Measurements from ENCODE around the gene ZNF22.
A peak's percentile ranks its signal among the peaks of the same experiment; 100 is the strongest.

DNA sequence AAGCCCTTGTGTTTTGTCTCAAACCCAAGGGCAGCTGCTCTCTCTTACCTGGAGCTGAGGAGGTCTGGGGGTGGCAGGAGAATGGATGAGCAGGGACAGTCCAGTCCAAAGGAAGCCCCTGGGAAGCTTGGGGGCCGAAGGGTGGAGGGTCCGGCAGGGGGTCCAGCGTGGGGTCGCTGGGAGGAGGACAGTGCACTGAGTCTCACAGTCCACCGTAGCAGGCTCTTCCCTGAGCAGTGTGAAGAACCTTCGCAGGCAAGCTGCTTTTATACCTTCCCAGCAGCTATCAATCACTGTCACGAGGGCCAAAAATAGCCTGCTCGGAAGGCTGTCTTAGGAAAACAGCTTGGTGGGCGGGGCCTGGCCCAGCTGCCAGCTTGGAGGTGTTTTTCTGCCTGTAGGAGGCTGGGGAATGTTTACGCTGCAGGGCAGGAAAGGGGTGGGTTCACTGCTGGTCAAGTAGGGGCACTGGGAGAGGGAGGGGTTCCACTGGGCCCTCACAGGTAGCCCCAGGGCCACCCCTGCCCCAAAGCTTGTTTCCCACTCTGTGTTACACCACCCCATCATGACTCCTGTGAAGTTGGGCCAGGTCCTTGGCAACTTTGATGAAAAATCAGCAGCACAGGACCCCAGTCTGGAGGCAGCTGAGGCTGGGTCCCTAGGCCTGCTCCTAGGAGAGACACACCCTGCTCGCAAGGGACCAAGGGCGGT is 22.0 kb upstream of the ZNF22 start, which contains the start of gene DEPP1:
- TF ChIP-seq, protein P1, sequence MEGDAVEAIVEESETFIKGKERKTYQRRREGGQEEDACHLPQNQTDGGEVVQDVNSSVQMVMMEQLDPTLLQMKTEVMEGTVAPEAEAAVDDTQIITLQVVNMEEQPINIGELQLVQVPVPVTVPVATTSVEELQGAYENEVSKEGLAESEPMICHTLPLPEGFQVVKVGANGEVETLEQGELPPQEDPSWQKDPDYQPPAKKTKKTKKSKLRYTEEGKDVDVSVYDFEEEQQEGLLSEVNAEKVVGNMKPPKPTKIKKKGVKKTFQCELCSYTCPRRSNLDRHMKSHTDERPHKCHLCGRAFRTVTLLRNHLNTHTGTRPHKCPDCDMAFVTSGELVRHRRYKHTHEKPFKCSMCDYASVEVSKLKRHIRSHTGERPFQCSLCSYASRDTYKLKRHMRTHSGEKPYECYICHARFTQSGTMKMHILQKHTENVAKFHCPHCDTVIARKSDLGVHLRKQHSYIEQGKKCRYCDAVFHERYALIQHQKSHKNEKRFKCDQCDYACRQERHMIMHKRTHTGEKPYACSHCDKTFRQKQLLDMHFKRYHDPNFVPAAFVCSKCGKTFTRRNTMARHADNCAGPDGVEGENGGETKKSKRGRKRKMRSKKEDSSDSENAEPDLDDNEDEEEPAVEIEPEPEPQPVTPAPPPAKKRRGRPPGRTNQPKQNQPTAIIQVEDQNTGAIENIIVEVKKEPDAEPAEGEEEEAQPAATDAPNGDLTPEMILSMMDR (conservative IDR thresholded peaks at IDR 0.05), result 0 out of 2 replicates have a peak, but pooled peaks have one; percentile 23
- TF ChIP-seq EZH2 (IDR thresholded peaks at IDR 0.05; ENCODE audit: low read depth), result no peak

Measured in PC-9 (cell line).